Thoracic aorta (tissue), 2 donors: ENCODE measurements around the gene GJB1. TPM values are rescaled to one million over a fixed set of nuclear protein-coding genes. Genes with fewer than 3 reads are reported as not detected.

ENCODE experiments used
- ATAC-seq: fragments of 150-250 bp; one replicate; pipeline ENCODE4 v1.8.0; 2017; ENCODE audit warnings: low read depth; ENCODE audit not compliant: insufficient number of reproducible peaks, low FRiP score
- DNase-seq: peaks from one replicate; pipeline ENCODE4 v3.0.0-alpha.2; 2020; ENCODE audit warnings: low spot score
- H3K27ac ChIP-seq, 2 donors: fragments of 200-600 bp; sonication (generic); 1 replicate in 1 of 2; 2 replicates in 1 of 2; pipeline ENCODE4 v1.5.1; 2016; ENCODE audit warnings: mild to moderate bottlenecking in 2 of 2, moderate library complexity in 2 of 2
- H3K27me3 ChIP-seq: fragments of 200-600 bp; sonication (generic); replicated peaks from 2 replicates; pipeline ENCODE4 v1.6.0; 2016; ENCODE audit warnings: mild to moderate bottlenecking; ENCODE audit not compliant: insufficient read depth
- H3K36me3 ChIP-seq: fragments of 200-600 bp; sonication (generic); one replicate; pipeline ENCODE4 v1.5.1; 2016
- H3K4me1 ChIP-seq, 2 donors: fragments of 200-600 bp; sonication (generic); 1 replicate in 1 of 2; 2 replicates in 1 of 2; pipeline versions ENCODE4 v1.5.1 to v1.6.0; 2016; ENCODE audit warnings: low read depth in 2 of 2, mild to moderate bottlenecking in 1 of 2; ENCODE audit not compliant: control insufficient read depth in 1 of 2
- H3K4me3 ChIP-seq: fragments of 200-600 bp; sonication (generic); 2 replicates; pipeline ENCODE4 v1.5.1; 2016; ENCODE audit warnings: mild to moderate bottlenecking
- H3K9me3 ChIP-seq: fragments of 200-600 bp; sonication (generic); 2 replicates; pipeline ENCODE4 v1.5.1; 2016
- total RNA-seq, 2 donors: library from RNA; depleted of rRNA; stranded (reverse); fragments of >200 nt; gene quantifications; one replicate each; pipeline versions ENCODE4 v1.1.0 to v1.2.3, GENCODE V29; 2016
- TF ChIP-seq, protein P1 (sequence below): fragments of 200-600 bp; sonication (generic); IDR thresholded peaks from one replicate; pipeline ENCODE4 v1.5.1; 2019; ENCODE audit warnings: antibody characterized with exemption

Gene GJB1
- total RNA-seq, 2 donors from 2014 or later: not detected

DNA sequence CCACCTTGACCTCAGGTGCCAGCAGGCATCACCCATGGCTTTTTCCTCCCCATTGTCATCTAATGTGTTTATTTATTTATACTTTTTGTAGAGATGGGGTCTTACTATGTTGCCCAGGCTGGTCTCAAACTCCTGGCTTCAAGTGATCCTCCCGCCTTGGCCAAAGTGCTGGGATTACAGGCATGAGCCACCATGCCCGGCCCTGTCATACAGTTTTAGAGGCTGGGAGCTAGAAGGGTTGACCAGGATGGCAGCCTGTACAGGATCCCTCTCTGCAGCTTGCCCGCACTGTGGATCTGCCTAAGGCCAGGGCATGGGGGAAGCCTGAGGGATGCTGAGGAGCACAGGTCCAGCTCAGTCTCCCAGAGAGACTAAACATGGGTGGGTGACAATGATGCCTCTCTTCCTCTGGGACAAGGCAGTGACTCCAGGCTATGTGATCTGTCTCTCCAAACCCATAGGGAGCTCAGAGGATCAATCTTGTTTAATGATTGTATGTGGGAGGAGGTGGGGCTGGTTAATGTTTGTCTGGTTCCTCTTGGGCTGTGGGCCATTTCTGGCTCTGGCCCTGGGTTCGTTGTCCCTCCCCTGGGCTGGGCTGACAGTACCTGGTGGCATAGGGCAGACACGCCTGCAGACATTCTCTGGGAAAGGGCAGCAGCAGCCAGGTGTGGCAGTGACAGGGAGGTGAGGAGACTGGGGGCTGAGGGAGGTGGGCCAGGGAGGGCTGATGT is 8.3 kb upstream of the GJB1 start:
- TF ChIP-seq, protein P1, sequence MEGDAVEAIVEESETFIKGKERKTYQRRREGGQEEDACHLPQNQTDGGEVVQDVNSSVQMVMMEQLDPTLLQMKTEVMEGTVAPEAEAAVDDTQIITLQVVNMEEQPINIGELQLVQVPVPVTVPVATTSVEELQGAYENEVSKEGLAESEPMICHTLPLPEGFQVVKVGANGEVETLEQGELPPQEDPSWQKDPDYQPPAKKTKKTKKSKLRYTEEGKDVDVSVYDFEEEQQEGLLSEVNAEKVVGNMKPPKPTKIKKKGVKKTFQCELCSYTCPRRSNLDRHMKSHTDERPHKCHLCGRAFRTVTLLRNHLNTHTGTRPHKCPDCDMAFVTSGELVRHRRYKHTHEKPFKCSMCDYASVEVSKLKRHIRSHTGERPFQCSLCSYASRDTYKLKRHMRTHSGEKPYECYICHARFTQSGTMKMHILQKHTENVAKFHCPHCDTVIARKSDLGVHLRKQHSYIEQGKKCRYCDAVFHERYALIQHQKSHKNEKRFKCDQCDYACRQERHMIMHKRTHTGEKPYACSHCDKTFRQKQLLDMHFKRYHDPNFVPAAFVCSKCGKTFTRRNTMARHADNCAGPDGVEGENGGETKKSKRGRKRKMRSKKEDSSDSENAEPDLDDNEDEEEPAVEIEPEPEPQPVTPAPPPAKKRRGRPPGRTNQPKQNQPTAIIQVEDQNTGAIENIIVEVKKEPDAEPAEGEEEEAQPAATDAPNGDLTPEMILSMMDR: no peak
- H3K9me3 ChIP-seq: no peaks in the 10 kb centered on the region
- no peaks in the 10 kb centered on the region for H3K4me1 ChIP-seq
- no peak overlapping the region for H3K4me3 ChIP-seq
- ATAC-seq (no peak), DNase-seq (no peak)
- no peak overlapping the region for H3K27ac ChIP-seq
- H3K27me3 ChIP-seq: no peaks in the 10 kb centered on the region
- H3K36me3 ChIP-seq: no peaks in the 10 kb centered on the region

DNA sequence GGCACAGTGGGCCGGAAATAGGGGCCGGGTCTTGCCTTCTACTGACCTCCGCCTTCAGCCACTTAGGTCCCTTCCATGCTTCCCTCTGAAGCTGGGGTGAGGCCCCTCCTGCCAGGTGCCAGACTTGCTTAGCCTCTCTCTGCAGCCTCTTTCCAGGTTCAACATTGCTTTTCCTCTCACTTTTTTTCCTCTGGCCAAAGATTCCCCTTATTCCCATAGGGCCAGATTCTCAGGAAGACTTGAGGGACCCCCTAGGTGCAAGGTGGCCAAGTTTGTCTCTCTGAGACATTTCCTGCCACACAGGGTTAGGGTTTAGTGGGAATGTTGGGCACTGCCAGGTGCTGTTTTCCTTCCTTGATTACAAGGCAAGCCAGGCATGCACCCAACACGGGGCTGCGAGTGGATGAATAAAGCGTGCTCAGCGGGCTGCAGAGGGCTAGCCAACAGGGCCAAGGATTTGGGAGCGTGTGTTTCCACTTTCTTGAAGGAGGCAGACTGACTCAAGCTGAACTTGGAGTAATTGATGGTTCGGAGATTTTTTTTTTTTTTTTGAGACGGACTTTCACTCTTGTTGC is 7.6 kb upstream of the GJB1 start:
- Histone ChIP-seq H3K9me3 (no peaks in the 10 kb centered on the region), H3K4me1 (no peaks in the 10 kb centered on the region), H3K36me3 (no peaks in the 10 kb centered on the region), H3K4me3 (no peak overlapping the region), H3K27me3 (no peaks in the 10 kb centered on the region), H3K27ac (no peak overlapping the region)
- ATAC-seq (no peak), DNase-seq (no peak)
- TF ChIP-seq, protein P1: no peak

DNA sequence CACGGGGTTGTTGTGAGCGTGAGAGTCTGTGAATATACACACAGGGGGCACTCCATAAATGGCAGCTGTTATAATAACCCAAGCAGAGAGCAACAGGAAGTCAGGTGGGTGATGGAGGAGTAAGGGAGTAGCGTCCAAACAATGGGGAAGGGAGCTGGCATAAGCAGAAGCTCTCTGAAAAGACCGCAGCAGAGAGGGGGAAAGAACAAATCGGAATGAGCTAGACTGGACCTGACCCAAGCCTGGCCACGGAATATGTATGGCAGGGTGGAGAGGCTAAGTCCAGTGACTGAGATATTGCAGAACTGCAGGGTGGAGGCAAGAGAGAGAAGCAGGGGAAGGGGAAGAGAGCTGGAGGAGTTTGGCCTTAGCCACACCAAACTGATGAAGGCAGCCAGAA is 6.5 kb upstream of the GJB1 start:
- Histone ChIP-seq H3K36me3 (no peaks in the 10 kb centered on the region), H3K9me3 (no peaks in the 10 kb centered on the region)

DNA sequence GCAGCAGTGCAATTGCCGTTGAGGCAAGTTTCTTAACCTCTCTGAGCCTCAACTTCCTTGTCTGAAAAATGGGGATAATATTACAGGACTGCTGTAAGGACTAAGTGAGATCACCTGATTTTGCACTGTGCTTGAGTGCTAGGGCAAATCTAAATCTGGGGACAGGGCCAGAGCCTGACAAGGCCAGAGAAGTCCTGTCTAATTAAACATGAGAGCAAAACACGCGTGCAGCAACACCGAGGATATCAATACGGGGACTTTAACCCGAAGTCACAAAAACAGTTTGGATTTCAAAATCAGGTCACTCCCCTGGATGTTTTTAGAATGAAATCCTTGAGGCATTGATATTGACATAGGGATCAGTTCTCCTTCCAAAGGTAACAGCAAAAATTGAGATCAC is 5.7 kb upstream of the GJB1 start:
- no peak for DNase-seq
- Histone ChIP-seq H3K27me3 (no peaks in the 10 kb centered on the region), H3K4me1 (no peaks in the 10 kb centered on the region), H3K4me3 (no peak overlapping the region), H3K9me3 (no peaks in the 10 kb centered on the region), H3K36me3 (no peaks in the 10 kb centered on the region), H3K27ac (no peak overlapping the region)
- no peak for ATAC-seq
- TF ChIP-seq, protein P1: no peak

More for the DNA sequence above, 6.5 kb upstream of the GJB1 start:
- DNase-seq: no peak
- Histone ChIP-seq H3K4me3 (no peak overlapping the region), H3K4me1 (no peaks in the 10 kb centered on the region), H3K27ac (no peak overlapping the region), H3K27me3 (no peaks in the 10 kb centered on the region)
- TF ChIP-seq, protein P1: no peak
- ATAC-seq: no peak

DNA sequence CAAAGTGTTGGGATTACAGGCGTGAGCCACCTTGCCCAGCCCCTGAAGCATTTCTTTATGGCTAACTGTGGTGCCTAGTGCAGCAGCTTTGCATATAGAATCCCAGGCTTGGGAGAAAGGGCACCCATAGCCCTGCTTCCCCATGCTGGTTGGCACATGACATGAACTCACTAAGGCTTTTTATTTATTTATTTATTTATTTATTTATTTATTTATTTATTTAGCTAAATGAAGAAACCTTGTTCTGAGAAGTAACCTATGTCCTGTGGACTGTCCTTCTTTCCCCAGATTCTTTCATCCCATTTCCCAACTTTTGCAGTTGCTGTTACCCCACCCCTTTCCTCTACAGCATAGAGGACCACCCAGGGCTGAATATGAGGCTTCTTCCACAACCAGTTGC is 1.9 kb upstream of the GJB1 start:
- TF ChIP-seq, protein P1: no peak

More for the DNA sequence above, 1.9 kb upstream of the GJB1 start:
- H3K36me3 ChIP-seq: no peaks in the 10 kb centered on the region
- H3K9me3 ChIP-seq: no peaks in the 10 kb centered on the region
- ATAC-seq (no peak), DNase-seq (no peak)
- H3K27me3 ChIP-seq: no peaks in the 10 kb centered on the region
- no peak overlapping the region for H3K4me3 ChIP-seq
- H3K4me1 ChIP-seq: no peaks in the 10 kb centered on the region
- H3K27ac ChIP-seq: no peak overlapping the region
